Fibroblast of pulmonary artery (primary cell): Measurements from ENCODE around the gene PCAT6.

ENCODE experiments used
- DNase-seq: peaks from one replicate; pipeline ENCODE4 v3.0.0-alpha.2; 2010; ENCODE audit warnings: low read depth
- H3K4me3 ChIP-seq: replicated peaks from 2 replicates; pipeline ENCODE4 v1.5.1; 2011; ENCODE audit warnings: low read depth, mild to moderate bottlenecking, control low read depth, low read length, moderate library complexity
- CTCF ChIP-seq: IDR thresholded peaks from 2 replicates; pipeline ENCODE4 v1.5.1; 2011; ENCODE audit warnings: mild to moderate bottlenecking, control low read depth, low read length, inconsistent platforms; ENCODE audit errors: missing control alignments

Gene PCAT6

GRCh38 chr1:202850593-202851362 lies 40.0 kb downstream of the PCAT6 start:
- no peak for DNase-seq
- TF ChIP-seq CTCF, result no peak

GRCh38 chr1:202852163-202852904 lies 41.6 kb downstream of the PCAT6 start:
- peak; percentile 76 for DNase-seq
- peak; percentile 73 for TF ChIP-seq CTCF
- H3K4me3 ChIP-seq, result no peak overlapping the region

More at GRCh38 chr1:202850593-202851362, 40.0 kb downstream of the PCAT6 start:
- H3K4me3 ChIP-seq, result no peak overlapping the region

GRCh38 chr1:202854787-202855186 lies 44.0 kb downstream of the PCAT6 start:
- DNase-seq, result no peak
- TF ChIP-seq CTCF, result no peak
- no peak overlapping the region for H3K4me3 ChIP-seq

GRCh38 chr1:202856014-202856413 lies 45.3 kb downstream of the PCAT6 start:
- no peak overlapping the region for H3K4me3 ChIP-seq
- DNase-seq, result no peak
- TF ChIP-seq CTCF, result no peak

- no peak overlapping the region for H3K4me3 ChIP-seq
- TF ChIP-seq CTCF, result no peak
- no peak for DNase-seq
Measured at GRCh38 chr1:202857136-202857610, 46.4 kb downstream of the PCAT6 start.

- H3K4me3 ChIP-seq, result no peak overlapping the region
- no peak for TF ChIP-seq CTCF
- peak; percentile 95 for DNase-seq
Measured at GRCh38 chr1:202858331-202858730, 47.6 kb downstream of the PCAT6 start.
